CD4-positive, alpha-beta T cell treated with Interferon alpha-2 for 1 hour (primary cell): ENCODE measurements around the gene RNF125.
"Not testable (repeated sequence)": the region's sequence is repeated elsewhere in the genome, so short reads cannot be mapped to it uniquely, and the experiment has no call there.

Experiments used
- DNase-seq, 2 donors: peaks; one replicate each; pipeline ENCODE4 v3.0.0-alpha.2; 2020 to 2022

The RNF125 gene

GRCh38 chr18:32018331-32019250, at the start of gene RNF125:
TSS of gene RNF125 (plus strand) at chr18:32018825. CDS start at chr18:32018864, 39 bp downstream.
- DNase-seq, result peak; percentile 83 to 89

- no peak for DNase-seq
Observed at GRCh38 chr18:31970617-31971016, 48.0 kb upstream of the RNF125 start.

GRCh38 chr18:31973929-31974546, 44.6 kb upstream of the RNF125 start:
- no peak for DNase-seq

DNA sequence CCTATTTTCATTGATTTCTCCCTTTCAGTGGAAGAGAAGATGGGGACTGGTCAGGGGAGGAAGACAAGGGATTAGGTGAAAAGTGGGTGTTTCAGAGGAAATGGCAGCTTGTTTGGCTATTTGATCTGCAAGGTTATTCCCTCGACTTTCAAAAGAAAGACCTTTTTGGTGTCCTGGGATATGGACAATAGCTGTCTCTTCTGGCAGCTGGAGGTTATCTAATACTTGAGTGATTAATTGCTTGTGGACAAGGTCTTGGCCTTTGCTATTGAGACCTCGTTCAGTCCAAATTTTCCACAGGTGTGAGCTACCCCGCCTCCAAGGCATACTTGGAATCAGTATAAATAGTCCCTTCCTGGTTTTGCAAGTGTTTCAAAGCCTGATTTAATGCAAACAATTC, 42.4 kb upstream of the RNF125 start:
- no peak for DNase-seq

- DNase-seq, result peak; percentile 8 to 60
Observed at GRCh38 chr18:31977270-31977872, 41.3 kb upstream of the RNF125 start.

DNA sequence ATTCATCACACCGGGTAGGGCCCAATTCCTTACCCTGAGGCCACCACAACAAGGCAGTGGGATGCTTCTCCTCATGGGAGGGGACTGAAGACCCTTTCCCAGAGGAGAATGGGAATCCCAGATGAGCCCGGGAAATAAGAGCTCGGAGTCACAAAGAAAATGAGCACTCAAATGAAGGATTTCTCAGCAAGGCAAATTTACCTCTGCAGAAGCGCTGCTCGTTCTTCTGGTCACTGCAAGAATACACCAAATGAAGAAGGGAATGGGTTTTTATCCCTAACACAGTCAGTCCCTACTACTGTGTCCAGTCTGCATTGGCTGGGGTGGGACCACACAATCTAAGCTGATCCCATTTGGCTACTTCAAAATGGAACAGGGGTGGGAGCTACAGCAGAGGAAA, 40.0 kb upstream of the RNF125 start:
- no peak for DNase-seq

GRCh38 chr18:31979714-31980113, 38.9 kb upstream of the RNF125 start:
- DNase-seq, result no peak

- no peak for DNase-seq
Observed at GRCh38 chr18:31980863-31981262, 37.8 kb upstream of the RNF125 start.

DNA sequence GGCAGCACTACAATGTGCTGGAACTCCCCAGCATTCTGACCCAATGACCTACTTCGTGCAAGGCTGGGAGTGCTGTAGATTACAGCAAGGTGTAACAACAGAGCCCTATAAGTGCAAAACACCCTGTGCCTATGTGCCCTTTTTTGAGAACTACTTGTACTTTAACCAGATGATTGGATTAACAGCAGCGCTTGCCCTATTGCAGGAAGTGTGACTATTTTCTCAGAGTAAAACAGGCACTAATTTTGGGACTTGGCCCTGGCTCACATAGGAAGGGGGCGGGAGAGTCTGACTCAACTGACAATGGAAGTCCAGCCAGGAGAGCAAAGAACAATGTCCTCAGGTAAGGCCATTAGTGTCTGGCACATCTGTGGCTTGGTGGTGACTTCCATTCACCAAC, 35.6 kb upstream of the RNF125 start:
- no peak for DNase-seq

DNA sequence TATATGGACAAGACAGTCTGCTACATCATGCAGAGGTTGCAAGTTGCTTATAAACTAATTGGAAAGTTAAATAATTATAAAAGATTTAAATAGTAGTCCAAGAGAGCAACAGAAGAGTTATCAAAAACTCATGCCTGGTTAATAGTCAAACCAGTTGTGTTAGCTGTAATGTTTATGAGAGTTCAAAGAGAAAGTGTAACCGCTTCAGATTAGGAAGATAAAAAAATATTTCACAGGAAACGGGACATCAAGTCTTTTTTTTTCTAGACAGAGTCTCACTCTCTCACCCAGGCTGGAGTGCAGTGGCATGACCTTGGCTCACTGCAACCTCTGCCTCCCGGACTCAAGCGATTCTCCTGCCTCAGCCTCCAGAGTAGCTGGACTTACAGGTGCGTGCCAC, 34.6 kb upstream of the RNF125 start:
- peak in 1 of 2 donors; percentile 35 for DNase-seq

GRCh38 chr18:31990823-31991222, 27.8 kb upstream of the RNF125 start:
- DNase-seq, result no peak

DNA sequence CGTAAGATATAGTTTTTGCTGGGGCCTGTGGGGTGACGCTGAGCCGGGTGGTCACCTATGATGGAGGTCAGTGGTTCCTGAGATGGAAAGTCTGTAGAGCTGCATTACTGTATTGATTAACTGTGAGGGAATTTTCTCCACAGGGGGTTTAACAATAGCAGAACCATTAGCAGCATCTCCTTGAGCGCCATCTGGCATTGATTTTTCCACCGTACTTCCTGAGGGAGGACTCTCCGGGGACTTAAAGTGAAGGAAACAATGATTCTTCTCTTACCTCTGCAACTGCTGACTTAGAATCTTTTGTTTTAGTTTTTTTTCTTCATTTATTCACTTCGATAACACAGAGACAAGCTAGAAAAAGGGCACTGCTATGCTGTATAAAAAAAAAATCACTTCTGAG, 22.6 kb upstream of the RNF125 start:
- DNase-seq, result no peak

- no peak for DNase-seq
Observed at GRCh38 chr18:31998880-31999412, 19.7 kb upstream of the RNF125 start.

DNA sequence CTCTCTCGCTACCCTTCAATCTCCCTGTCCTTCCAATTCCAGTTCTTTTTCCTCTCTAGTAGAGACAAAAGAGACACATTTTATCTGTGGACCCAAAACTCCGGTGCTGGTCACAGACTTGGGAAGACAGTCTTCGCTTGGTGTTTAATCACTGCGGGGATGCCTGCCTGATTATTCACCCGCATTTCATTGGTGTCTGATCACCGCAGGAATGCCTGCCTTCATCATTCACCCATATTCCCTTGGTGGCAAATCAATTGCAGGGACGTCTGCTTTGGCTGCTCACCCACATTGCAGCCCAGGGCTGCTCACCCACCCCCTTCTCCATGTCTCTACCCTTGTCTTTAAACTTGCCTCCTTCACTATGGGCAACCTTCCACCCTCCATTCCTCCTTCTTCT, 17.5 kb upstream of the RNF125 start:
- DNase-seq, result not testable (repeated sequence)

DNA sequence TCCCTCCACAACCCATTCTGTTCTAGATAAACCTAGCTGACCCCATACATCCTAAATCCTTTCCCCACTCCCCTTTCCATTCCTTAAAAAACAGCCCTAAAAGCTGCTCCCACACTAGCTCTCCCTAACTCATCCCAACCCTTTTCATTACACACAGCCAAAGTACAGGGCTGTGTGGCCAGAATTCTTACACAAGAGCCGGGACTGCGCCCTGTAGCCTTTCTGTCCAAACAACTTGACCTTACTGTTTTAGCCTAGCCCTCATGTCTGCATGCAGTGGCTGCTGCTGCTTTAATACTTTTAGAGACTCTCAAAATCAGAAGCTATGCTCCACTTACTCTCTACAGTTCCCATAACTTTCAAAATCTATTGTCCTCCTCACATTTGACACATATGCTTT, 14.8 kb upstream of the RNF125 start:
- not testable (repeated sequence) for DNase-seq

- DNase-seq, result no peak
Observed at GRCh38 chr18:32010124-32010721, 8.4 kb upstream of the RNF125 start.

DNA sequence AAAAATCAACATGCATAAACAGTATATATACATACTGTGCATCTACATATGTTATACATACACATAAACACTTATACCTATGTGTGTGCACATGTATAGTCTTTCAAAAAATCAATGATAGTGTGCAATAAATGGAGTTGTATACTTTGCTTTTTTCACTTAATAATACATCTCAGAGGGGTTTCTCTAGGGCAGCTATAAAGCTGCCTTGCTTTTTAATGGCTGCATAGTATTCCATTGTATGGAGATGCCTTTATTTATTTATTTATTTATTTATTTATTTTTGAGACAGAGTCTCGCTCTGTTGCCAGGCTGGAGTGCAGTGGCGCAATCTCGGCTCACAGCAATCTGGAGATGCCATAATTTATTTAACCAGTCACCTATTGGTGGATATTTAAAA, 7.4 kb upstream of the RNF125 start:
- DNase-seq, result no peak

DNA sequence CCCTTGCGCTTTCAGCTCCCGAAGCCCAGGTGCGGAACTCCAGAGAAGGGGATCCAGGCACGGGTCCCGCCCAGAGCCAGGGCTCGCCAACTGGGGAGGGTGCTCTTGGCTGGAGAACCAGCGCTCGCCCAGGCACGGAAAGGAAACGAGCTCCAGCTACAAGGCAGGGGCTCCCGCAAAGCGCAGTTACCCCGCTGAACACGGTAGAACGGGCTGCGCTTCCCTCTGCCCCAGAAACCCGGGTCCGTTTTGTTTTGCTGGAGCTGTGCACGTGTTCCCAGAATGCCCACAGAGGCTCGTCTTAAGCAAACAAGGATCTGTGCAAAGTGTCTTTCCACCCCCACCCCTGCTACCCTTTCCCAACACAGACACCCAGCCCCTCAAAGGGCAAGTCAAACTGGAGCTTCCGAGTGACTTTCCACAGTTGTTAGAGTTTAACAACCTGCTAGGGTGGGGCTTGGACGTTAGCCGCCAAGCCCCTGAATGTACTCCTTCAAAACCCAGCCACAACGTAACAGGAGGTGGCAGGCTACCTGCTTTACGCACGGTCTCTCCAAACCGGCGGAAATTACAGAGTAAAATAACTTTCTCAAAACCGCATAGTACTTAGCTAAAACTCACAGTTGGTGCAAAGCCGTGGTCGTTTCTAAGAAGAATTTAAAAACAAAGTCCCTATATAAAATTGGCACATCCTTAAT, 775 bp downstream of the RNF125 start:
- DNase-seq, result peak; percentile 58 to 75

DNA sequence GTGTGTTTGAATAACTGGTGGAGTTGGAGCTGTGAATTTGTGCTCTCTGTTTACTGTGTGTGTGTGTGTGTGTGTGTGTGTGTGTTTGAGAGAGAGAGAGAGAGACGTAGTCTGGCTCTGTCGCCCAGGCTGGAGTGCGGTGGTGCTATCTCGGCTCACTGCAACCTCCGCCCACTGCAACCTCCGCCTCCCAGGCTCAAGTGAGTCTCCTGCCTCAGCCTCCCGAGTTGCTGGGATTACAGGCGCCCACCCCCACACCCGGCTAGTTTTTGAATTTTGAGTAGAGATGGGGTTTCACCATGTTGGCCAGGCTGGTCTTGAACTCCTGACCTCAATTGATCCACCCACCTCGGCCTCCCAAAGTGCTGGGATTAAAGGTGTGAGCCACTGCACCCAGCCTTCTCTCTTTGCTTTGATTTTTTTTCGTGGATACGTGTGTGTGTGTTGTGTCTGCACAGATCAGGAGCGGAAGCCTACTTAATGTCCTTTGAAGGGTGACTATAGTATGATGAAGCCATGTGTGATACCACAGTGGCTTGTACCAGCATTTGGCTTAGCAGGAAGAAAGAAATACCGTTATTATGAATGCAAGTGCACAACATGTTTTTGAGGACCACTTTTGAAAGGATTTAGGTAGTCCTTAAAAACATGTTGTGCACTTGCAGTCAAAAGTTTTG, 1.5 kb downstream of the RNF125 start:
- peak; percentile 55 to 71 for DNase-seq

DNA sequence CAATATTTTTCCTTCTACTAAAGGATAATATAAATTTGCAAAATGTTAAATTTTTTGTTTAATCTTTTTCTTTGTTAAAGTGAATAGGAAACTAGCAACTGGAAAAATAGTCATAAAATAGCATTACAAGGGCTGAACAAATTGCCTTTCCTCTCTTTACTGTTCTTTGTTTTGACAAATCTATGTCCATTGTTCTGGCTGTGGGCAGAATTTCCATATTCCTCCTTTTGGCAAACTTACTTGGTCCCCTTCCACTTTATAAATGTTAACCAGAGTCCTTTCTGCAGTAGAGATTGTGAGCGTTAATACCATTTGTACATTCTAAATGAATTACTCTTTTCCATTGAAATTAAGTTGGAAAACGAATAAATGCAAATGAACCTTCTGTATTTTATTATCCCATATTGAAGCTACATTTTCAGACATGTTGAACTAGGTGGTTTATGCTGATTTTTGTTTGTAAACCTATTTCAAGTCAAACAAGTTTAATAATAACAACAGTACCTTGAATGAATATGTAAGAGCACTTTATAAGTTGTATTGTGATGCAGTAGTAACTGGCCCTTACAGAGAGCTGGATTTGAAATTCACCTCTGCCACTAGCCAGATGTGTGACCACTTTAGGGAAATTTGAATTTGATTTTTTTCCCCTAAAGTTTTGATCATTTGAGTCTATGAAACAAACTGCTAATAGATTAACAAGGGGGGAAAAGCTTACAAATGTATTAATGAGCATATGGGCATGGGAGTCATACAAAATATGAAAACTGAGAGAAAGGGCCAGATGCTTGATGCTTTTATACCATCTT, 3.3 kb downstream of the RNF125 start:
- DNase-seq, result no peak

- no peak for DNase-seq
Observed at GRCh38 chr18:32025744-32026143, 7.1 kb downstream of the RNF125 start.
